Measurements from ENCODE around the gene RALGAPA1. TPM values are rescaled to one million over a fixed set of nuclear protein-coding genes. Genes with fewer than 3 reads are reported as not detected.

Gene RALGAPA1
- total and polyA plus RNA-seq, 2 of the 13 experiments (the other 11 are each of a cell fraction or from before 2014, with no cell fraction given): 65.0 to 89.2 TPM

DNA sequence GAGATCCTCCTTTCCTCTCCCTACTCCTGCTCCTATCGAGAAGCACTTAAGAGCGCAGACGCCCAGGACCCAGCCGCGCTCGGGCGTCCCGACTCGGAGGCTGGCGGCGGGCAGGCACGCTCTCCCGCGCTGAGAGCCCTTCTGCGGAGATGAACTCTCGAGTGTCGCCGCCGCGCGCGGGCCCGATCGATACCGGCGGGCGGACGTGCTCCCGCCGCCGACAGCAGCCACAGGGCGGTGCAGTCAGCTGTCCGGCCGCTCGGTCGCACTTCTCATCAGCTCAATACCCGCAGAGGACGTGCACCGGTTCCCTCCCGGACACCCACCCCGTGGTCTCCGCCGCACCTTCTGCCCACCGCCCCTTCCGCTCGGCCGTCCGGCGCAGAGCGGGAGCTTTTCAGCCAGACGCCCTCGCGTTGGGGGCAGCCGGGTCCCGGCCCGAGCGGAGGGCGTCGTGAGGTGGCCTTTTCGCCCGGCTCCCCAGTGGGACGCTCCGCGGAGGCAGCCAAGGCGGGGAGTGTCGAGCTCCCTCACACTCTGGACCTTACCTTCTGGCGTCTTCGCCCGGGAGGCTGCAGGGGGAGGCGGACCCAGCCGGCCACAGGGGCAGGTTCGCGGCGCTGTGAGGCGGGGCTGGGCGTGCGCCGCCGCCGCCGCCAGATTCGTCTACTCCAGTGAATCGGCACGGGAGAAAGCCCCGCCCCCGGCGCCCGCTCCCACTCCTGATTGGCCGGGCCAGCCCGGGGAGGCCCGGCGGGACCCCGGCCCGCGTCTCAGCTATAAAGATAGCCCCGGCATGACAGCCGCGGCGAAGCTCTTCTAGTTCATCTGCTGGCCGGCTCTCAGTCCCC is 275.5 kb downstream of the RALGAPA1 start, which contains the start of gene INSM2 (continued):
- TF ChIP-seq ZNF660 (CRISPR knock-in tag; IDR thresholded peaks at IDR 0.05; ENCODE audit: borderline replicate concordance, low read depth) (peak; percentile 93), ZNF205 (CRISPR knock-in tag; IDR thresholded peaks at IDR 0.05) (peak; percentile 55; the same call in 1 of the 2 replicates), MYNN (CRISPR knock-in tag; IDR thresholded peaks at IDR 0.05; ENCODE audit: low read depth) (no peak; the same call in 1 of the 2 replicates), ARNT (IDR thresholded peaks at IDR 0.05) (no peak), CC2D1A (CRISPR knock-in tag; IDR thresholded peaks at IDR 0.05) (no peak), RFXANK (CRISPR knock-in tag; IDR thresholded peaks at IDR 0.05) (peak; percentile 20; the same call in 1 of the 2 replicates), MAFK (conservative IDR thresholded peaks at IDR 0.05 in 1 of 2, IDR thresholded peaks at IDR 0.05 in 1 of 2; ENCODE audit: low read length in 2 of 2) (no peak), PAWR (CRISPR knock-in tag; IDR thresholded peaks at IDR 0.05; ENCODE audit: borderline replicate concordance) (peak; percentile 99; the same call in 1 of the 2 replicates), ZNF124 (CRISPR knock-in tag; IDR thresholded peaks at IDR 0.05) (0 out of 2 replicates have a peak, but pooled peaks have one; percentile 57)
- TF ChIP-seq, protein P1, sequence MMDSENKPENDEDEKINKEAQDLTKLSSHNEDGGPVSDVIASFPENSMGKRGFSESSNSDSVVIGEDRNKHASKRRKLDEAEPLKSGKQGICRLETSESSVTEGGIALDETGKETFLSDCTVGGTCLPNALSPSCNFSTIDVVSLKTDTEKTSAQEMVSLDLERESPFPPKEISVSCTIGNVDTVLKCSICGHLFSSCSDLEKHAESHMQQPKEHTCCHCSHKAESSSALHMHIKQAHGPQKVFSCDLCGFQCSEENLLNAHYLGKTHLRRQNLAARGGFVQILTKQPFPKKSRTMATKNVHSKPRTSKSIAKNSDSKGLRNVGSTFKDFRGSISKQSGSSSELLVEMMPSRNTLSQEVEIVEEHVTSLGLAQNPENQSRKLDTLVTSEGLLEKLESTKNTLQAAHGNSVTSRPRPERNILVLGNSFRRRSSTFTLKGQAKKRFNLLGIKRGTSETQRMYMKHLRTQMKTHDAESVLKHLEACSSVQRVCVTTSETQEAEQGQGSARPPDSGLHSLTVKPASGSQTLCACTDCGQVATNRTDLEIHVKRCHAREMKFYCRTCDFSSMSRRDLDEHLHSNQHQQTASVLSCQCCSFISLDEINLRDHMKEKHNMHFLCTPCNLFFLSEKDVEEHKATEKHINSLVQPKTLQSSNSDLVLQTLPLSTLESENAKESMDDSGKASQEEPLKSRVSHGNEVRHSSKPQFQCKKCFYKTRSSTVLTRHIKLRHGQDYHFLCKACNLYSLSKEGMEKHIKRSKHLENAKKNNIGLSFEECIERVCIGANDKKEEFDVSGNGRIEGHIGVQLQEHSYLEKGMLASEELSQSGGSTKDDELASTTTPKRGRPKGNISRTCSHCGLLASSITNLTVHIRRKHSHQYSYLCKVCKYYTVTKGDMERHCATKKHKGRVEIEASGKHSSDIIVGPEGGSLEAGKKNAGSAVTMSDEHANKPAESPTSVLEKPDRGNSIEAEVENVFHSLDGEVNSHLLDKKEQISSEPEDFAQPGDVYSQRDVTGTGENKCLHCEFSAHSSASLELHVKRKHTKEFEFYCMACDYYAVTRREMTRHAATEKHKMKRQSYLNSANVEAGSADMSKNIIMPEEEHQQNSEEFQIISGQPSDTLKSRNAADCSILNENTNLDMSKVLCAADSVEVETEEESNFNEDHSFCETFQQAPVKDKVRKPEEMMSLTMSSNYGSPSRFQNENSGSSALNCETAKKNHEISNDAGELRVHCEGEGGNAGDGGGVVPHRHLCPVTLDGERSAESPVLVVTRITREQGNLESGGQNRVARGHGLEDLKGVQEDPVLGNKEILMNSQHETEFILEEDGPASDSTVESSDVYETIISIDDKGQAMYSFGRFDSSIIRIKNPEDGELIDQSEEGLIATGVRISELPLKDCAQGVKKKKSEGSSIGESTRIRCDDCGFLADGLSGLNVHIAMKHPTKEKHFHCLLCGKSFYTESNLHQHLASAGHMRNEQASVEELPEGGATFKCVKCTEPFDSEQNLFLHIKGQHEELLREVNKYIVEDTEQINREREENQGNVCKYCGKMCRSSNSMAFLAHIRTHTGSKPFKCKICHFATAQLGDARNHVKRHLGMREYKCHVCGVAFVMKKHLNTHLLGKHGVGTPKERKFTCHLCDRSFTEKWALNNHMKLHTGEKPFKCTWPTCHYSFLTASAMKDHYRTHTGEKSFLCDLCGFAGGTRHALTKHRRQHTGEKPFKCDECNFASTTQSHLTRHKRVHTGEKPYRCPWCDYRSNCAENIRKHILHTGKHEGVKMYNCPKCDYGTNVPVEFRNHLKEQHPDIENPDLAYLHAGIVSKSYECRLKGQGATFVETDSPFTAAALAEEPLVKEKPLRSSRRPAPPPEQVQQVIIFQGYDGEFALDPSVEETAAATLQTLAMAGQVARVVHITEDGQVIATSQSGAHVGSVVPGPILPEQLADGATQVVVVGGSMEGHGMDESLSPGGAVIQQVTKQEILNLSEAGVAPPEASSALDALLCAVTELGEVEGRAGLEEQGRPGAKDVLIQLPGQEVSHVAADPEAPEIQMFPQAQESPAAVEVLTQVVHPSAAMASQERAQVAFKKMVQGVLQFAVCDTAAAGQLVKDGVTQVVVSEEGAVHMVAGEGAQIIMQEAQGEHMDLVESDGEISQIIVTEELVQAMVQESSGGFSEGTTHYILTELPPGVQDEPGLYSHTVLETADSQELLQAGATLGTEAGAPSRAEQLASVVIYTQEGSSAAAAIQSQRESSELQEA (CRISPR knock-in tag; IDR thresholded peaks at IDR 0.05; ENCODE audit: not compliant biosample characterization): peak; percentile 94
- TF ChIP-seq, protein P2, sequence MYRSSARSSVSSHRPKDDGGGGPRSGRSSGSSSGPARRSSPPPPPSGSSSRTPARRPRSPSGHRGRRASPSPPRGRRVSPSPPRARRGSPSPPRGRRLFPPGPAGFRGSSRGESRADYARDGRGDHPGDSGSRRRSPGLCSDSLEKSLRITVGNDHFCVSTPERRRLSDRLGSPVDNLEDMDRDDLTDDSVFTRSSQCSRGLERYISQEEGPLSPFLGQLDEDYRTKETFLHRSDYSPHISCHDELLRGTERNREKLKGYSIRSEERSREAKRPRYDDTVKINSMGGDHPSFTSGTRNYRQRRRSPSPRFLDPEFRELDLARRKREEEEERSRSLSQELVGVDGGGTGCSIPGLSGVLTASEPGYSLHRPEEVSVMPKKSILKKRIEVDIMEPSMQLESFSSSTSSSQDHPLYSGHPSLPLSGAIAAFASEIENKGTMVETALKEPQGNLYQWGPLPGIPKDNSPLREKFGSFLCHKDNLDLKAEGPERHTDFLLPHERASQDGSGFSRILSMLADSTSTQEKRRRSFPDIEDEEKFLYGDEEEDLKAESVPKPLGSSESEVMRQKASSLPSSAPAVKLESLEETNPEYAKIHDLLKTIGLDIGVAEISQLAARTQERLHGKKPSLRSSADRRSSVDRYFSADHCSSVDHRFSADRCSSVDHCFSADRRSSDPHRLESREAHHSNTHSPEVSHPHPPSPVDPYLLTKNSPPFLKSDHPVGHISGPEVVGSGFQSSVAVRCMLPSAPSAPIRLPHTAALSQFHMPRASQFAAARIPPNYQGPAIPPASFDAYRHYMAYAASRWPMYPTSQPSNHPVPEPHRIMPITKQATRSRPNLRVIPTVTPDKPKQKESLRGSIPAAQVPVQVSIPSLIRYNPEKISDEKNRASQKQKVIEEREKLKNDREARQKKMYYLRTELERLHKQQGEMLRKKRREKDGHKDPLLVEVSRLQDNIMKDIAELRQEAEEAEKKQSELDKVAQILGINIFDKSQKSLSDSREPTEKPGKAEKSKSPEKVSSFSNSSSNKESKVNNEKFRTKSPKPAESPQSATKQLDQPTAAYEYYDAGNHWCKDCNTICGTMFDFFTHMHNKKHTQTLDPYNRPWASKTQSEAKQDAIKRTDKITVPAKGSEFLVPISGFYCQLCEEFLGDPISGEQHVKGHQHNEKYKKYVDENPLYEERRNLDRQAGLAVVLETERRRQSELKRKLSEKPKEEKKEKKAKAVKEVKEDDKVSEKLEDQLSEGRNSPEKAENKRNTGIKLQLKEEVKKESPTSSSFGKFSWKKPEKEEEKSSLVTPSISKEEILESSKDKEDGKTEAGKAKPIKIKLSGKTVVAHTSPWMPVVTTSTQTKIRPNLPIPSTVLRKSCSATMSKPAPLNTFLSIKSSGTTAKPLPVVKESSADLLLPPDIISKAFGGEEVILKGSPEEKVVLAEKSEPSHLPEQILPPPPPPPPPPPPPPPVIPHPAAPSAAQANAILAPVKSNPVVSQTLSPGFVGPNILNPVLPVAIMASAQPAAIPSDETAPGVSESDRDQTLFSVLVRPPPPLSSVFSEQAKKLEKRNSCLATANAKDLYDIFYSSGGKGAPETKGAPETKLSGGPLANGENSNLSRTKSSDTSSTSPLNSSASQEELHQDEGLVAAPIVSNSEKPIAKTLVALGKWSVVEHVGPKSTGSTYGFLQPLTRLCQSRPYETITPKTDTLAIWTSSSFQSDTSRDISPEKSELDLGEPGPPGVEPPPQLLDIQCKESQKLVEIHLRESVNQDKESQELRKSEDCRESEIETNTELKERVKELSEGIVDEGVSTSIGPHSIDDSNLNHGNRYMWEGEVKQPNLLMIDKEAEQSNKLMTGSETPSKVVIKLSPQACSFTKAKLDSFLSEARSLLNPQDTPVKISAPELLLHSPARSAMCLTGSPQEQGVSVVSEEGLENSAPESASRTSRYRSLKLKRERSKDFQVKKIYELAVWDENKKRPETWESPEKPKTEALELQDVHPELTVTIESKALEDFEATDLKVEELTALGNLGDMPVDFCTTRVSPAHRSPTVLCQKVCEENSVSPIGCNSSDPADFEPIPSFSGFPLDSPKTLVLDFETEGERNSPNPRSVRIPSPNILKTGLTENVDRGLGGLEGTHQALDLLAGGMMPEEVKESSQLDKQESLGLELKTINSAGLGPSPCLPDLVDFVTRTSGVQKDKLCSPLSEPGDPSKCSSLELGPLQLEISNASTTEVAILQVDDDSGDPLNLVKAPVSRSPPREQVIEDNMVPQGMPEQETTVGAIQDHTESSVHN (CRISPR knock-in tag; IDR thresholded peaks at IDR 0.05): peak; percentile 92
